Stimulated activated CD4-positive, alpha-beta T cell treated with anti-CD3 and anti-CD28 coated beads, TNF-alpha, amount 100 ng/mL, for 4 hours (primary cell): Measurements from ENCODE around the gene BICD1.

Source experiments
- DNase-seq, 3 experiments: peaks; one replicate each; pipeline ENCODE4 v3.0.0-alpha.2; 2020; ENCODE audit warnings: low read depth in 3 of 3

The BICD1 gene

GRCh38 chr12:32344047-32344446 lies 237.4 kb downstream of the BICD1 start:
- no peak for DNase-seq

GRCh38 chr12:32353540-32353939 lies 246.9 kb downstream of the BICD1 start:
- no peak for DNase-seq

- DNase-seq = no peak
These were observed 251.1 kb downstream of the BICD1 start for GRCh38 chr12:32357601-32358249.

- DNase-seq = no peak
These were observed 254.3 kb downstream of the BICD1 start for GRCh38 chr12:32360956-32361355.

- no peak for DNase-seq
These were observed 256.2 kb downstream of the BICD1 start for GRCh38 chr12:32362892-32363291.

GRCh38 chr12:32365473-32366064 lies 258.9 kb downstream of the BICD1 start:
- peak in 1 of 3 experiments; percentile 3 for DNase-seq

- no peak for DNase-seq
These were observed 260.1 kb downstream of the BICD1 start for GRCh38 chr12:32366714-32367113.

GRCh38 chr12:32367381-32367780 lies 260.7 kb downstream of the BICD1 start:
- no peak for DNase-seq

GRCh38 chr12:32369202-32369601 lies 262.6 kb downstream of the BICD1 start:
- no peak for DNase-seq

- DNase-seq = no peak
These were observed 270.9 kb downstream of the BICD1 start for GRCh38 chr12:32377344-32378055.

GRCh38 chr12:32379213-32379612 lies 272.6 kb downstream of the BICD1 start:
- DNase-seq = no peak

- DNase-seq = no peak
These were observed 273.0 kb downstream of the BICD1 start for GRCh38 chr12:32379667-32380066.

GRCh38 chr12:32382226-32382625 lies 275.6 kb downstream of the BICD1 start:
- no peak for DNase-seq

- no peak for DNase-seq
These were observed 284.0 kb downstream of the BICD1 start for GRCh38 chr12:32390572-32391219.

- no peak for DNase-seq
These were observed 288.4 kb downstream of the BICD1 start for GRCh38 chr12:32395026-32395425.

GRCh38 chr12:32397696-32398095 lies 291.0 kb downstream of the BICD1 start:
- DNase-seq = no peak

GRCh38 chr12:32398181-32398580 lies 291.5 kb downstream of the BICD1 start:
- no peak for DNase-seq

GRCh38 chr12:32398816-32399369 lies 292.2 kb downstream of the BICD1 start:
- no peak for DNase-seq

GRCh38 chr12:32399370-32400113 lies 292.9 kb downstream of the BICD1 start, which contains the start of gene FGD4:
FGD4 (plus strand) TSS chr12:32399558.
- DNase-seq = peak in 1 of 3 experiments; percentile 11

- DNase-seq = no peak
These were observed 293.5 kb downstream of the BICD1 start for GRCh38 chr12:32400114-32400672.

GRCh38 chr12:32400866-32401265 lies 294.2 kb downstream of the BICD1 start:
- DNase-seq = no peak
